HepG2 (cell line): Measurements from ENCODE around the gene TNFSF13. TPM values are rescaled to one million over a fixed set of nuclear protein-coding genes. Genes with fewer than 3 reads are reported as not detected.

Experiments used
- FOXP1 ChIP-seq, 2 experiments: fragments of 450-650 bp in 1 of 2; IDR thresholded peaks; 2 replicates each; pipeline ENCODE4 v1.6.1; 2017 to 2018; ENCODE audit warnings: antibody characterized with exemption in 1 of 2
- FUBP1 ChIP-seq: sonication (generic); formaldehyde crosslinking; IDR thresholded peaks from 2 replicates; pipeline ENCODE4 v1.5.1; 2020; ENCODE audit warnings: missing genetic modification reagents, mild to moderate bottlenecking, borderline replicate concordance
- GPBP1L1 ChIP-seq: sonication (generic); formaldehyde crosslinking; IDR thresholded peaks from 2 replicates; pipeline ENCODE4 v1.5.0; 2020; ENCODE audit warnings: mild to moderate bottlenecking, missing genetic modification reagents
- TAF15 ChIP-seq: fragments of 200-400 bp; formaldehyde crosslinking; IDR thresholded peaks from one replicate; pipeline ENCODE4 v1.6.1; 2018; ENCODE audit warnings: mild to moderate bottlenecking, low read depth, low read length; ENCODE audit not compliant: poor library complexity, severe bottlenecking
- ZNF558 ChIP-seq: sonication (generic); formaldehyde crosslinking; IDR thresholded peaks from 2 replicates; pipeline ENCODE4 v1.9.0; 2022; ENCODE audit warnings: mild to moderate bottlenecking, missing genetic modification reagents, borderline replicate concordance
- ZNF567 ChIP-seq: sonication (generic); formaldehyde crosslinking; IDR thresholded peaks from 2 replicates; pipeline ENCODE4 v1.8.1; 2023; ENCODE audit warnings: mild to moderate bottlenecking, missing genetic modification reagents, borderline replicate concordance
- ZNF691 ChIP-seq: sonication (generic); formaldehyde crosslinking; IDR thresholded peaks from 2 replicates; pipeline ENCODE4 v1.4.0; 2020; ENCODE audit warnings: missing genetic modification reagents, low read depth, mild to moderate bottlenecking, borderline replicate concordance
- polyA plus RNA-seq, 8 experiments: library from polyadenylated mRNA; depleted of rRNA in 3 of 8; stranded (reverse) in 7 of 8; unstranded in 1 of 8; fragments of >200 nt; fragmentation: Illumina TruSeq in 4 of 8; extraction: Trizol in 4 of 8; gene quantifications; 2 replicates each; pipeline versions ENCODE4 v1.2.1 to v1.2.3, GENCODE V29; 2011 to 2016; ENCODE audit warnings: low read depth in 4 of 8, missing spikeins in 1 of 8, mixed read lengths in 1 of 8; ENCODE audit not compliant: insufficient read depth in 1 of 8
- total RNA-seq, 5 experiments: library from RNA; depleted of rRNA; stranded (reverse); fragments of >200 nt; fragmentation: Illumina TruSeq; extraction: Trizol; gene quantifications; 2 replicates each; pipeline ENCODE4 v1.2.3, GENCODE V29; 2016; ENCODE audit warnings: low read depth in 1 of 5
- TF ChIP-seq, protein P1 (sequence below): sonication (generic); formaldehyde crosslinking; IDR thresholded peaks from 2 replicates; pipeline ENCODE4 v1.5.0; 2020; ENCODE audit warnings: mild to moderate bottlenecking, missing genetic modification reagents, borderline replicate concordance
- TF ChIP-seq, protein P2 (sequence below): IDR thresholded peaks from 2 replicates; pipeline ENCODE4 v1.6.1; 2016; ENCODE audit warnings: mild to moderate bottlenecking

Gene TNFSF13
- total and polyA plus RNA-seq, 2 of the 13 experiments (the other 11 are each of a cell fraction or from before 2014, with no cell fraction given), result 2.5 to 3.3 TPM

DNA sequence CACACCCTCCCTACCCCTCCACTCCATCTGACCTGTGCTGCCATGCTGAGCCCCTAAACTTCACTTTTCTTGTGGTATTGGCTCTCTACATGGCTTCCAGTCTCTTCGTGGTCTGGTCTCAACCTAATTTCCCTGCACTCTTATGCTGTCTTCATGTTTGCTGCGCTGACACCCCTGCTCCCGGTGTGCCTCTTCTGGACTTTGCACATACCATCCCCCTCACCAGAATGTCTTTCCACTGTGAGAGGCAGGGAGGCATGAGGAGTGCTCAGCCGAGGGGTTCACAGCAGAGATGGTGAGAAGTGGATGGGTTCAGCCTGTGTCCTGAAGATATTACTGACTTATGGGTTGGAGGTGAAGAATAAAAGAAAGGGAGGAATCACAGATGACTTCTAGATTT, 7.2 kb upstream of the TNFSF13 start (continued):
- TF ChIP-seq, protein P1, sequence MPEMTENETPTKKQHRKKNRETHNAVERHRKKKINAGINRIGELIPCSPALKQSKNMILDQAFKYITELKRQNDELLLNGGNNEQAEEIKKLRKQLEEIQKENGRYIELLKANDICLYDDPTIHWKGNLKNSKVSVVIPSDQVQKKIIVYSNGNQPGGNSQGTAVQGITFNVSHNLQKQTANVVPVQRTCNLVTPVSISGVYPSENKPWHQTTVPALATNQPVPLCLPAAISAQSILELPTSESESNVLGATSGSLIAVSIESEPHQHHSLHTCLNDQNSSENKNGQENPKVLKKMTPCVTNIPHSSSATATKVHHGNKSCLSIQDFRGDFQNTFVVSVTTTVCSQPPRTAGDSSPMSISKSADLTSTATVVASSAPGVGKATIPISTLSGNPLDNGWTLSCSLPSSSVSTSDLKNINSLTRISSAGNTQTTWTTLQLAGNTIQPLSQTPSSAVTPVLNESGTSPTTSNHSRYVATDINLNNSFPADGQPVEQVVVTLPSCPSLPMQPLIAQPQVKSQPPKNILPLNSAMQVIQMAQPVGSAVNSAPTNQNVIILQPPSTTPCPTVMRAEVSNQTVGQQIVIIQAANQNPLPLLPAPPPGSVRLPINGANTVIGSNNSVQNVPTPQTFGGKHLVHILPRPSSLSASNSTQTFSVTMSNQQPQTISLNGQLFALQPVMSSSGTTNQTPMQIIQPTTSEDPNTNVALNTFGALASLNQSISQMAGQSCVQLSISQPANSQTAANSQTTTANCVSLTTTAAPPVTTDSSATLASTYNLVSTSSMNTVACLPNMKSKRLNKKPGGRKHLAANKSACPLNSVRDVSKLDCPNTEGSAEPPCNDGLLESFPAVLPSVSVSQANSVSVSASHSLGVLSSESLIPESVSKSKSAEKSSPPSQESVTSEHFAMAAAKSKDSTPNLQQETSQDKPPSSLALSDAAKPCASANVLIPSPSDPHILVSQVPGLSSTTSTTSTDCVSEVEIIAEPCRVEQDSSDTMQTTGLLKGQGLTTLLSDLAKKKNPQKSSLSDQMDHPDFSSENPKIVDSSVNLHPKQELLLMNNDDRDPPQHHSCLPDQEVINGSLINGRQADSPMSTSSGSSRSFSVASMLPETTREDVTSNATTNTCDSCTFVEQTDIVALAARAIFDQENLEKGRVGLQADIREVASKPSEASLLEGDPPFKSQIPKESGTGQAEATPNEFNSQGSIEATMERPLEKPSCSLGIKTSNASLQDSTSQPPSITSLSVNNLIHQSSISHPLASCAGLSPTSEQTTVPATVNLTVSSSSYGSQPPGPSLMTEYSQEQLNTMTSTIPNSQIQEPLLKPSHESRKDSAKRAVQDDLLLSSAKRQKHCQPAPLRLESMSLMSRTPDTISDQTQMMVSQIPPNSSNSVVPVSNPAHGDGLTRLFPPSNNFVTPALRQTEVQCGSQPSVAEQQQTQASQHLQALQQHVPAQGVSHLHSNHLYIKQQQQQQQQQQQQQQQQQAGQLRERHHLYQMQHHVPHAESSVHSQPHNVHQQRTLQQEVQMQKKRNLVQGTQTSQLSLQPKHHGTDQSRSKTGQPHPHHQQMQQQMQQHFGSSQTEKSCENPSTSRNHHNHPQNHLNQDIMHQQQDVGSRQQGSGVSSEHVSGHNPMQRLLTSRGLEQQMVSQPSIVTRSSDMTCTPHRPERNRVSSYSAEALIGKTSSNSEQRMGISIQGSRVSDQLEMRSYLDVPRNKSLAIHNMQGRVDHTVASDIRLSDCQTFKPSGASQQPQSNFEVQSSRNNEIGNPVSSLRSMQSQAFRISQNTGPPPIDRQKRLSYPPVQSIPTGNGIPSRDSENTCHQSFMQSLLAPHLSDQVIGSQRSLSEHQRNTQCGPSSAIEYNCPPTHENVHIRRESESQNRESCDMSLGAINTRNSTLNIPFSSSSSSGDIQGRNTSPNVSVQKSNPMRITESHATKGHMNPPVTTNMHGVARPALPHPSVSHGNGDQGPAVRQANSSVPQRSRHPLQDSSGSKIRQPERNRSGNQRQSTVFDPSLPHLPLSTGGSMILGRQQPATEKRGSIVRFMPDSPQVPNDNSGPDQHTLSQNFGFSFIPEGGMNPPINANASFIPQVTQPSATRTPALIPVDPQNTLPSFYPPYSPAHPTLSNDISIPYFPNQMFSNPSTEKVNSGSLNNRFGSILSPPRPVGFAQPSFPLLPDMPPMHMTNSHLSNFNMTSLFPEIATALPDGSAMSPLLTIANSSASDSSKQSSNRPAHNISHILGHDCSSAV (CRISPR knock-in tag), result no peak
- TF ChIP-seq ZNF567 (CRISPR knock-in tag) (no peak), ZNF691 (CRISPR knock-in tag) (no peak), FUBP1 (CRISPR knock-in tag) (no peak), GPBP1L1 (no peak), ZNF558 (no peak), TAF15 (no peak), FOXP1 (IDR thresholded peaks at IDR 0.05) (no peak), FOXP1 (CRISPR knock-in tag; IDR thresholded peaks at IDR 0.05) (no peak)
- TF ChIP-seq, protein P2, sequence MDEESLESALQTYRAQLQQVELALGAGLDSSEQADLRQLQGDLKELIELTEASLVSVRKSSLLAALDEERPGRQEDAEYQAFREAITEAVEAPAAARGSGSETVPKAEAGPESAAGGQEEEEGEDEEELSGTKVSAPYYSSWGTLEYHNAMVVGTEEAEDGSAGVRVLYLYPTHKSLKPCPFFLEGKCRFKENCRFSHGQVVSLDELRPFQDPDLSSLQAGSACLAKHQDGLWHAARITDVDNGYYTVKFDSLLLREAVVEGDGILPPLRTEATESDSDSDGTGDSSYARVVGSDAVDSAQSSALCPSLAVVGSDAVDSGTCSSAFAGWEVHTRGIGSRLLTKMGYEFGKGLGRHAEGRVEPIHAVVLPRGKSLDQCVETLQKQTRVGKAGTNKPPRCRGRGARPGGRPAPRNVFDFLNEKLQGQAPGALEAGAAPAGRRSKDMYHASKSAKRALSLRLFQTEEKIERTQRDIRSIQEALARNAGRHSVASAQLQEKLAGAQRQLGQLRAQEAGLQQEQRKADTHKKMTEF (CRISPR knock-in tag), result 0 out of 2 replicates have a peak, but pooled peaks have one; percentile 29
